ENCODE measurements around the gene SEMA4D. TPM values are rescaled to one million over a fixed set of nuclear protein-coding genes. Genes with fewer than 3 reads are reported as not detected.
A peak's percentile ranks its signal among the peaks of the same experiment; 100 is the strongest.

Gene SEMA4D
- polyA plus RNA-seq (ENCODE audit: insufficient read length), result 21.1 TPM

- DNase-seq (ENCODE audit: low read depth), result peak; percentile 39
Measured at GRCh38 chr9:89497978-89498851, at the start of gene SEMA4D. SEMA4D (minus strand) TSS chr9:89498113; CDS start chr9:89405456, 92,657 bp downstream.

DNA sequence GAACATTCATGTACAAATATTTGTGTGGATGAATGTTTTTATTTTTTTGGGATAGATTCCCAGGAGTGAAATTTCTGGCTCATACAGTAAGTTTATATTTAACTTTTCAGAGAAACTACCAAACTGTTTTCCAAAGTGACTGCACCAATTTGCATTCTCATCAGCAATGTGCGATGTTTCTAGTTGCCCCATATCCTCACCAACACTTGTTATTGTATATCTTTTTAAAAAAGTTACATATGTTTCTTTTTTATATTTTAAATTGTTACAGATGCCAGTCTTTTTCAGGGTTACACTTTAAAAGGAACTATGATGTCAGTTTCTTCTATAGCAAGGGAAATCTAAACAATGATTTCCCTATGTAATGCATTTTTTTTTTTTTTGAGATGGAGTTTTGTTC is 49.1 kb upstream of the SEMA4D start:
- no peak for DNase-seq (ENCODE audit: low read depth)

DNA sequence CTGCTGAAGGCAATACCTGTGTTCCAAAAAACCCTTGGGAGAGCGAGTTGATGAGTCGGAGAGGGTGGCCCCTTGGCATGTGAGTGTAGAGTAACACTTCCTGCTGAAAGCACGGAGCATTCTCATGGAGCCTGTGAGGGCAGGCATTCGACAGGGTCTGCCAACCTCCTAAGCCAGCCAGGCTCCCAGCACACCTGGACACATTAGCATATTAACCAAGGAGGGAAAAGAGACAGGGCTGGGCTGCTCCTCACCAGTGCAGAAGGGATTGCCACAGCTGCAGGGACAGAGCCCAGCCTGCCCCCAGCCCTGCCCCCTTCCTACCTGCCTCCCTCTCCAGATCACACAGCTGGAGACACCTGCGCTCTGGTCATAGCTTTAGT is 46.4 kb upstream of the SEMA4D start:
- DNase-seq (ENCODE audit: low read depth), result no peak

GRCh38 chr9:89543621-89544278 is 45.8 kb upstream of the SEMA4D start:
- DNase-seq (ENCODE audit: low read depth), result no peak

GRCh38 chr9:89543111-89543510 is 45.2 kb upstream of the SEMA4D start:
- no peak for DNase-seq (ENCODE audit: low read depth)

DNA sequence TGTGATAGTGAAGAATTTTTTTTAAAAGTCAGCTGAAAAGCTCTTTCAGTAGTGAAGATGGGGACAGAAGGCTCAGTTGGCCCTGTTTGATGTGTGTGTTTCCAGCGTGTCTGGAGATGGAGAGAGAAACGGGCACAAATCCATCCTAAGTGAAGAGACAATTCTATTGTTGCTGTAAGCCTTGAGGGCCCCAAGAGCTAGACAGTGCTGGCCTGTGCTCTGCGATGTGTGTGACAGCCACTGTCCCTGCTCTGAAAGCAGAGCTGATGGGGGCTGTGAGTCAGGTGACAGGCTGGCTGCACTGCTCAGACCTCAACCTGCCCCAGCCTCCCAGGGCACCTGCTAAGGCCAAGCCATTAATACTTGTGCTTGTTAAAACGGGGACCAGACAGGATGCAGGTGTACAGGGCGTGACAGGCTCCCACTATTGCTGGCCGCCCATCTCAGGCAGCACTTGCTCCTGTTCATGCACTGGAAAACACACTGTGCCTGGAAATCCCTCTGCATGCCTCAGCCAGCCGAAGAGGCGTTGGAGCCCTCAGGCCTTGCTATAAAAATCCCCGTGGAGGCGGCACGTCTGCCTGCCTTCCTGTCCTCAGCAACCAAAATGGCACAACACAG is 44.6 kb upstream of the SEMA4D start:
- DNase-seq (ENCODE audit: low read depth), result no peak

DNA sequence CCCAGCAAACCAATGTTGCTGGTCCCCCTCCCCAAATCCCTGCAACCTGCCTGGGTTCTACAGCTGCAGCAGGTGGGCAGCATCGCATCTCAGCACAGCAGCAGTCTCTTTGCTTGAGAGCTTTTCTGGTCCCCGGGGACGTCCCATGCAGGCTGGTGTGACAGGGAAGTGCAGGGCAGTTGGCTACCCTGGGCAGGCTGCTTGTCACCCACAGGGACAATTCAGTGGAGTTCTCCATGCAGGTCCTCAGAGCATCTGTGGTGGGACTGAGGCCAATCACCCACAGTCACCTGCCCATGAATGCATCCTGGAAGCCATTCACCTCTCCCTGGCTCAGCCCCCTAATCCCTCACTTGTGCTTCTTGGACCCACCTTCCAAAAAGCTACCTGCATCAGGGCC is 43.9 kb upstream of the SEMA4D start:
- no peak for DNase-seq (ENCODE audit: low read depth)

DNA sequence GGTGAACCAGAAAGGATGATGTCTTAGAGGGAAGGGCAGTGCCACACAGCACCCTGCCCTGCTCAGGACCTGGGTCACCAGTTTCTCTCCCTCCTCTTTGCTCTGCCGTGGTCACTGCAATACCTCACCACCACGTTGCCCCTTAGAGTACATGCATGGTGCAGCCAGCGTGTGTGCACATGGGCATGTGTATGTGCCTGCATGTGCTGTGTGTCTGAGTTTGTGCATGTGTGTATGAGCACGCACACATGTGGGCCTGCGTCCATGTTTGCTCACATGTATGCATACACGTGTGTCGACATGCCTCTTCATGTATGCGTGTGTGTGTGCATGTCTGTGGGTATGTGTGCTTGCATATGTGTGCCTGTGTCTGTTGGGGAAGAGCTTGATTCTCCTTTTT is 41.5 kb upstream of the SEMA4D start:
- no peak for DNase-seq (ENCODE audit: low read depth)

DNA sequence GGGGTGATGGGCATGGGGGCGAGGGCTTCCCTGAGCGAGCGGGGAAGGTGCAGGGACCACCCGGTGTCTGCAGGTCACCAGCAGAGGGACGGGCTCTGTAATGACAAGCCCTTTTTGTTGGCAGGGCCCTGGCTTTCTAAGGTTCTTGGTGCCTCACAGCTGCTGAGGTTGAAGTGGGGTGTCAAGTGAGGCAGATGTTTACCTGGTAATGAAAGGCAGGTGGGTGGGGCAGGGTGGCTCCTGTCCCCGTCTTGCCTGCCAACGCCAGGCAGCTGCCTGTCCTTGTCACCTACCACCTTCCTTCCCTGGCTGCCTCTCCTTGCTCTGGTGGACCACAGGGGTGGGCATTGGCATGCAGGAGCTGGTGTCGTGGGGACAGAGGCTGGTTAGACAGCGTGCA is 41.0 kb upstream of the SEMA4D start:
- DNase-seq (ENCODE audit: low read depth), result no peak

- no peak for DNase-seq (ENCODE audit: low read depth)
Measured at GRCh38 chr9:89537166-89537565, 39.3 kb upstream of the SEMA4D start.

- no peak for DNase-seq (ENCODE audit: low read depth)
Measured at GRCh38 chr9:89536600-89536999, 38.7 kb upstream of the SEMA4D start.

- no peak for DNase-seq (ENCODE audit: low read depth)
Measured at GRCh38 chr9:89536145-89536574, 38.2 kb upstream of the SEMA4D start.

GRCh38 chr9:89535461-89535860 is 37.5 kb upstream of the SEMA4D start:
- DNase-seq (ENCODE audit: low read depth), result no peak

DNA sequence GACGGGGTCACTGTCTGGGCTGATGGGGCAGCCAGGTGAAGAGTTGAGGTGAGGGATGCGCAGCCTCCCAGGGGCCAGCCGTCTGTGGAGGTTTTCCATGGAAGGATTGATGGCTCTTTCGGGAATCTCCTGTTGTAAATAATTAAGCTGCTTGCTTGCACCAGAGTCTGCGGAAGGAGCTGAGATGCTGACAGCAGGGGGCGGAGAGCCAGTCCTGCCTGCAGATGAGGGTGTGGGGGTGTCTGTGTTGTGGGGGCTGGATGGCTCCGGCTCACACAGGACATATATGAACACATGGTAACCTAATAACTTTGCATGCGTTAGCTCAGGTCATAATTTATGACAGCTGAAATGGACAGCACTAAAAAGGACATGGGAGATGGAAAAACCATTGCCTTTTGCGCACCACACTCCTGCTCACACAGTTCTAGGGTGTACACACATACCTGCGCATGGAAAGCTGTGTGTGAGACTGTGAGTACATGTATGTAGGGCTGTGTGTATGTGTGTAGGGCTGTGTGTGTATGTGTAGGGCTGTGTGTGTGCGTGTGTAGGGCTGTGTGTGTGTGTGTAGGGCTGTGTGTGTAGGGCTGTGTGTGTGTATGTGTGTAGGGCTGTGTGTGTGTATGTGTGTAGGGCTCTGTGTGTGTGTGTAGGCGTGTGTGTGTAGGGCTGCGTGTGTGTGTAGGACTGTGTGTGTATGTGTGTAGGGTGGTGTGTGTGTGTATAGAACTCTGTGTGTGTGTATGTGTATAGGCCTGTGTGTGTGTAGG is 36.8 kb upstream of the SEMA4D start:
- DNase-seq (ENCODE audit: low read depth), result no peak

- no peak for DNase-seq (ENCODE audit: low read depth)
Measured at GRCh38 chr9:89533411-89534095, 35.6 kb upstream of the SEMA4D start.

GRCh38 chr9:89532944-89533343 is 35.0 kb upstream of the SEMA4D start:
- no peak for DNase-seq (ENCODE audit: low read depth)

GRCh38 chr9:89532478-89532877 is 34.6 kb upstream of the SEMA4D start:
- DNase-seq (ENCODE audit: low read depth), result no peak

GRCh38 chr9:89531766-89532165 is 33.9 kb upstream of the SEMA4D start:
- DNase-seq (ENCODE audit: low read depth), result no peak

- no peak for DNase-seq (ENCODE audit: low read depth)
Measured at GRCh38 chr9:89530726-89531125, 32.8 kb upstream of the SEMA4D start.

DNA sequence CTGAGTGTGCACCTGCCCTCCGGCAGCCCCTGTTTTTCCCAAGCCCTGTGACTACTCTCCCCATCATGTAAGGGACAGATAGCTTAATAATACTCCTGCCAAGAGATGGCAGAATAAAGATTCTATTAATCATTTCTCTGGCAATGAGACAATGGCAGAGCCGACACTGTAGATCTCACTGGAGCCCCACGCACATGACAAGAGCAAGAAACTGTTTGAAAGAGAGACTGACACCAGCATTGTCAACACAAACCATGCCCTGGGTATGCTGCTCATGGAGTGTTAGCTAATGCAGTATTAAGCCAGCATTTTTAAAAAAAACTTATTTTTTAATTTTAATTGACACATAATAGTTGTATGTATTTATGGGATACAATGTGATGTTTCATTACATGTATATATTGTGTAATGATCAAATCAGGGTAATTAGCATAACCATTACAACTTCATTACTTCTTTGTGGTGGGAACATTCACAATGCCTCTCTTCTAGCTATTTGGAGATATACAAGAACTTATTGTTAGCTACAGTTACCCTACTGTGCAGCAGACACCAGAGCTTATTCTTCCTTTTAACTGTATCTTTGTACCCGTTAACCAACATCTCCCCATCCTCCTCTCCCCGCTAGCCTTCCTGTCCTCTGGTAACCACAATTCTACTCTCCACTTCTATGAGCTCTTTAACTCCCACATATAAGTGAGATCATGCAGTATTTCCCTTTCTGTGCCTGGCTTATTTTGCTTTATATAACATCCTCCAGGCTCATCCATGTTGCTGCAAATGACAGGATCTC is 31.5 kb upstream of the SEMA4D start:
- no peak for DNase-seq (ENCODE audit: low read depth)

All from forelimb muscle (tissue), 1 donor.